Mesothelial cell of epicardium (in vitro differentiated cells): ENCODE data around the gene GRK5. TPM values are rescaled to one million over a fixed set of nuclear protein-coding genes. Genes with fewer than 3 reads are reported as not detected.

Experiments
- DNase-seq, 2 experiments: peaks; one replicate each; pipeline ENCODE4 v3.0.0; 2021; ENCODE audit warnings: low spot score in 2 of 2; ENCODE audit not compliant: unreplicated experiment in 2 of 2
- H3K27ac Mint-ChIP-seq: 2 replicates; pipeline ENCODE4 v1.8.0; 2021; ENCODE audit warnings: mixed read lengths
- H3K27me3 Mint-ChIP-seq: 2 replicates; pipeline ENCODE4 v1.8.0; 2021; ENCODE audit warnings: low read depth, mixed read lengths
- H3K36me3 Mint-ChIP-seq: 2 replicates; pipeline ENCODE4 v1.8.0; 2021; ENCODE audit warnings: mixed read lengths
- H3K4me1 Mint-ChIP-seq: 2 replicates; pipeline ENCODE4 v1.8.0; 2021; ENCODE audit warnings: mixed read lengths
- H3K4me3 Mint-ChIP-seq: 2 replicates; pipeline ENCODE4 v1.8.0; 2021; ENCODE audit warnings: mild to moderate bottlenecking, moderate library complexity, mixed read lengths
- H3K9me3 Mint-ChIP-seq: 2 replicates; pipeline ENCODE4 v1.8.0; 2021; ENCODE audit warnings: mixed read lengths
- total RNA-seq: library from RNA; stranded (reverse); gene quantifications from 3 replicates; pipeline ENCODE4 v1.2.1, GENCODE V29; 2021
- TF ChIP-seq, protein P1 (sequence below): fragments of 200-600 bp; sonication (generic); IDR thresholded peaks from one replicate; pipeline ENCODE4 v1.5.0; 2021; ENCODE audit warnings: antibody characterized with exemption; ENCODE audit not compliant: unreplicated experiment

Gene GRK5
- total RNA-seq, 1 donor from 2014 or later: 14.5 TPM

DNA sequence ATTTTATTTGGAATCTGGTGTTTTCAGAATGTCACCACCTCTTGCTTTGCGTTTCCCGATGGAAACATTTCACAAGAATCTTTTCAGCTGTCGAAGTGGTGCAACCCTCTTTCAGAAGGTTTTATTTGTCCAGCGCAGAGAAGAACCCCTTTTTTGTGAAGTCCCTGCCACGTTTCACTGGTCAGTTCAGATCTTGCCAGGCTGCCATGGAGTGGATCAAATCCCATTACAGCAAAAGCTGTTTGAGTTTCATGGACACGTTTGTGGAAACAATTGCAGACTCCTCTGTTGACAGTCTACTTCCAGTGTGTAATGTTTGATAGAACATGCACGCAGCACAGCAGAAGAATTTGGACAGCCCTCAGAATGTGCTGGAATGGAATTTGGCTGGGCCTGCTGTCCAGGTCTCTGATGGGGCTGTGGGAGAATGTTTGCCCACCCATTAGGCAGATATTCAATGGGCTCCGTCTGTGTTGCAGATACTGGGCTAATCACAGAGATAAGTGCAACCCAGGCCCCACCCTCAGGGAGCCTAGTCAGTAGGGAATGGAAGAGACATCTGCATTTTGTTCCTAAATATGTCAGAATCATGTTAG lies 143.2 kb downstream of the GRK5 start:
- Mint-ChIP-seq H3K9me3 (peaks cover 10% of the 10 kb centered on the region), H3K27me3 (no peaks in the 10 kb centered on the region), H3K4me1 (peaks cover 10% of the 10 kb centered on the region), H3K27ac (peak overlapping the region; percentile 4), H3K36me3 (peaks cover 6% of the 10 kb centered on the region), H3K4me3 (no peak overlapping the region)
- TF ChIP-seq, protein P1, sequence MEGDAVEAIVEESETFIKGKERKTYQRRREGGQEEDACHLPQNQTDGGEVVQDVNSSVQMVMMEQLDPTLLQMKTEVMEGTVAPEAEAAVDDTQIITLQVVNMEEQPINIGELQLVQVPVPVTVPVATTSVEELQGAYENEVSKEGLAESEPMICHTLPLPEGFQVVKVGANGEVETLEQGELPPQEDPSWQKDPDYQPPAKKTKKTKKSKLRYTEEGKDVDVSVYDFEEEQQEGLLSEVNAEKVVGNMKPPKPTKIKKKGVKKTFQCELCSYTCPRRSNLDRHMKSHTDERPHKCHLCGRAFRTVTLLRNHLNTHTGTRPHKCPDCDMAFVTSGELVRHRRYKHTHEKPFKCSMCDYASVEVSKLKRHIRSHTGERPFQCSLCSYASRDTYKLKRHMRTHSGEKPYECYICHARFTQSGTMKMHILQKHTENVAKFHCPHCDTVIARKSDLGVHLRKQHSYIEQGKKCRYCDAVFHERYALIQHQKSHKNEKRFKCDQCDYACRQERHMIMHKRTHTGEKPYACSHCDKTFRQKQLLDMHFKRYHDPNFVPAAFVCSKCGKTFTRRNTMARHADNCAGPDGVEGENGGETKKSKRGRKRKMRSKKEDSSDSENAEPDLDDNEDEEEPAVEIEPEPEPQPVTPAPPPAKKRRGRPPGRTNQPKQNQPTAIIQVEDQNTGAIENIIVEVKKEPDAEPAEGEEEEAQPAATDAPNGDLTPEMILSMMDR: no peak
- no peak for DNase-seq

DNA sequence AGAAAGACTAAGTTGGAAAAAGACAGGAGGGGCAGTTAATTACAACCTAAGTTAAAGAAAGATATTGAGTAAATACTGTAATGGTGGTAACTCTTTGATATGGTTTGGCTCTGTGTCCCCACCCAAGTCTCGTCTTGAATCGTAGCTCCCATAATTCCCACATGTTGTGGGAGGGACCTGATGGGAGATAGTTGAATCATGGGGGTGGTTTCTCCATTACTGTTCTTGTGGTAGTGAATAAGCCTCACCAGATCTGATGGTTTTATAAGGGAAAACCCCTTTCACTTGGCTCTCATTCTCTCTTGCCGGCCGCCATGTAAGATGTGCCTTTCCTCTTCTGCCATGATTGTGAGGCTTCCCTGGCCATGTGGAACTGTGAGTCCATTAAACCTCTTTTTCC lies 143.8 kb downstream of the GRK5 start:
- TF ChIP-seq, protein P1: no peak
- Mint-ChIP-seq H3K27ac (no peak overlapping the region), H3K4me1 (peaks cover 10% of the 10 kb centered on the region), H3K27me3 (no peaks in the 10 kb centered on the region), H3K9me3 (peaks cover 16% of the 10 kb centered on the region), H3K36me3 (peaks cover 7% of the 10 kb centered on the region), H3K4me3 (no peak overlapping the region)
- no peak for DNase-seq

DNA sequence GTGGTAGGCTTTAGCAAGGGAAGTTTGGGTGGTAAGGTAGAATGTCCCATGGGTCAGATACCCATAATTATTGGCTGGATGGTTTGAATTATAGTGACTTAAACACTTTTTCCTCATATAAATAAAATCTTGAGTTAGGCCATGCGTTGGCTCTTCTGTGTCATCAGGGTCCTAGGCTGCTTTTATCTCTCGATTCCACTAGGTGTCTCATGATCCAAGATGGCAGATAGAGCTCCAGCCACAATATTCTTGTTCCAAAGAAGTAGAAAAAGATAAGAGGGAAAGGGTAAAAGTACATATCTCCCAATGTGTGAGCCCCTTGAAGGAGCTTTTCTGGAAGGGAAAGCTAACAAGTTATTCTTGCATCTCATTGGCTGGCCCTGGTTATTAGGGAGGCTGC lies 144.7 kb downstream of the GRK5 start:
- Mint-ChIP-seq H3K27me3 (no peaks in the 10 kb centered on the region), H3K4me3 (no peak overlapping the region), H3K4me1 (peaks cover 10% of the 10 kb centered on the region), H3K9me3 (peaks cover 21% of the 10 kb centered on the region), H3K27ac (no peak overlapping the region), H3K36me3 (peaks cover 7% of the 10 kb centered on the region)
- no peak for DNase-seq
- TF ChIP-seq, protein P1: no peak

DNA sequence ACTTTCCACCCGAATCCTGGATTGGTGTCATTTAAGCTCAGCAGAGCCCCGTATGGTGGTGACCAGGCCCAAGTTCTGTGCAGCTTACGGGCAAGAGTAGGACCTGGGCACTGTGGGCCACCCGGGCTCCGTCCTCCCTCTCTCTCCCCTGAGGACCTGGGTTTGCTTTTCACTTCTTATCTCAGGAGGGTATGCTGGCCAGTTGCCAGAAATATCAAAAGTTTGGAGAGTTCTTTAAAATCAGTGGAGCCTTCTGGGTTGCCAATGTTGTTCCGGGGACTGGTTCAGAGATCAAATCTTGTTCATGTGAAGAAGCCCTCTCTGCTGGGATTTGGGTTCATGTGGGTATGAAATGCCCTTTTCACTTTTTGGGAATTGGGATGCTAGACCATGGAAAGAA lies 145.4 kb downstream of the GRK5 start:
- Mint-ChIP-seq H3K4me1 (peaks cover 10% of the 10 kb centered on the region), H3K9me3 (peaks cover 21% of the 10 kb centered on the region), H3K4me3 (no peak overlapping the region), H3K27ac (no peak overlapping the region), H3K27me3 (no peaks in the 10 kb centered on the region), H3K36me3 (peaks cover 7% of the 10 kb centered on the region)
- no peak for DNase-seq
- TF ChIP-seq, protein P1: no peak

DNA sequence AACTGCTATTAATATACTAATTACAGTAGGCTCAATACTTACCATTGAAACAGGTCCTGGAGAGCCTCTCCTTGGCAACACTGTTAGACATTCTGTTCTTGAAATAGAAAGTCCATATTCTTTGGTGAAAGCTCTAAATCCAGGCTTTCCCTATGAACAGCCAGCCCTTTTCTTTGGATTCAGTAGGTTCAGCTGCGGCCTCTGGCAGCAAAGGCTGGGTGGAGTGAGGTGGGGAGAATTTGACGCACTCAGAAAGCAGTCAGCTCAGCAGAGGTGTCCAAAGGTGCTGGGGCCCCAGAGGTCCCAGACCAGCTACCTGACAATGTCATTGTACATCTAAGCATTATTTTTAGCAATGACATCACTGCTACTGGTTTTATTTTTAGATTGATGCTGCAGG lies 146.1 kb downstream of the GRK5 start:
- Mint-ChIP-seq H3K27ac (no peak overlapping the region), H3K36me3 (peaks cover 7% of the 10 kb centered on the region), H3K4me1 (peaks cover 10% of the 10 kb centered on the region), H3K4me3 (no peak overlapping the region), H3K27me3 (no peaks in the 10 kb centered on the region), H3K9me3 (peaks cover 21% of the 10 kb centered on the region)
- TF ChIP-seq, protein P1: no peak
- no peak for DNase-seq

DNA sequence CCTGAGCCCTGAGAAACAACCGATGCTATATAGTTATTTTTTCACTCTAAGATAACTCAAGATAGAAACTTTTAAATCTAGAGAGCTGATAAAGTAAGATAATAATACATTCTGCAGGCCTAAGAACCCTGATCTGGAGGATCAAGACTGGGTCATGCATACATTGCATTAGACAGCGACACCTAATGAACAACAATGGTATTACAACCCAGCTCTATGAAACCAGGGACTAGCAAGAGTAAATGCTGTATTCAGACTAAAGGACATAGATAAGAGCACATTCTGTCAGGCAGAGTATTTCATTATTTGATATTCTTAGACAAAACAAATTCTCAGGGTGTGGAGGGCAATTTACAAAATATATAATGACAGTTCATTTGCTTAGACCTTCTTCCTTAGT lies 148.6 kb downstream of the GRK5 start:
- Mint-ChIP-seq H3K27me3 (no peaks in the 10 kb centered on the region), H3K36me3 (peaks cover 4% of the 10 kb centered on the region), H3K4me1 (peaks cover under 1% of the 10 kb centered on the region), H3K27ac (no peak overlapping the region), H3K9me3 (peaks cover 18% of the 10 kb centered on the region), H3K4me3 (no peak overlapping the region)
- TF ChIP-seq, protein P1: peak; percentile 30
- DNase-seq: no peak
